GM15510 (cell line): ENCODE results near the gene DARS1.

Experiments used
- POLR2A ChIP-seq: IDR thresholded peaks from 3 replicates; pipeline ENCODE4 v1.6.1; 2011; ENCODE audit warnings: borderline replicate concordance; ENCODE audit not compliant: insufficient read length; ENCODE audit errors: extremely low read depth

DARS1 gene

DNA sequence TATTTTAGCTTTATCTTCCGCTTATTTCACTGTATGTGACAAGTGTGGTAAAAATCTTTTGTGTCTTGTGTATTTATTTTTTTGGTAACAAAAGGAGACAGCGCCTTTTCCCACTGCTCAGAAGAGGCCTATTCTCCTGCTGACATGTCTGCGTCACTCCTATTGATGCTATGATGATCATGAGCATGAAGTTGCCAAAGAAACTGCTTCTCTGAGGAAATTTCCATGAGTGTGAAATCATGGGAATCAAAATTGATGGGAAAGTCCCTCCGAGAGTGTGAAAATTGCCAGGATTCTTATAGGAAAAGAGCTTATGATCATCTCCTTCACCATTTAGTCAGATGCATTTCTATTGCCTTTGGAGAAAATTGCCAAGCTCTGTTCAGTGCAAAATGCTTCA lies 36.5 kb upstream of the DARS1 start:
- no peak for TF ChIP-seq POLR2A

DNA sequence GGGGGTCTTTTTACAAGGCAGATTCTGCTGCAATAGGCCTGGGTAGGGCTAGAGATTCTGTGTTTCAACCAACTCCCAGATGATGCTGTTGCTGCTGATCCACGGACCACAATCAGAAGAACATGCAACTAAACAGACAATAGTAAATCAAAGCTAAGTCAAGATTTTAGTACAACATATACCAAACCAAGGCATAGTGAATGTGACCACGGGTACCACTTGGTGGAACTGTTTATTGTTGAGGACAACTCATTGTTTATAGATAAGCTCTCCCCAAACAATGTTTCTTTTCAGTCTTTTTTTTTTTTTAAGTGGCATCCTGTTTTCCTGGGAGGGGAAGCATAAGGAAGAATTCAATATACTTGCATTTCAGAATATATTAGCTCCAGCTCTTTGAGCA lies 36.0 kb upstream of the DARS1 start:
- no peak for TF ChIP-seq POLR2A

DNA sequence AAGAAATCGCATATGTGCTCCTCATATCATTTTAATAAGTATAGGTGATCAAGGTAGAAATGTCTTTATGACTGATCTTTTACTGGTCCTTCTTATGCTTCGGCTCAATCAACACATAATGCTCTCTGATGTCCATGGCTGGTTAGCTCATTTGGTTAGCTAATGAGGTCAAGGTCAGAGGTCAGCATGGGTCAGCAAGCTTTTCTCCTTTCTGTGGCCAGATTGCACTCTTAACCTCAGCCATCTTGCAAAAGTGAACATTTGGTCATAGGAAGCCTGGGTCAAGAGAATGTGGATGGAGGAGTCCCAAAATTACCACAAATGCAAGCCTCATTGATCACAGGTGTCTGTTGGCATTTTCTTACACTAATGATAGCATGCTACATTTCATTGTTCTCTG lies 35.4 kb upstream of the DARS1 start:
- no peak for TF ChIP-seq POLR2A

DNA sequence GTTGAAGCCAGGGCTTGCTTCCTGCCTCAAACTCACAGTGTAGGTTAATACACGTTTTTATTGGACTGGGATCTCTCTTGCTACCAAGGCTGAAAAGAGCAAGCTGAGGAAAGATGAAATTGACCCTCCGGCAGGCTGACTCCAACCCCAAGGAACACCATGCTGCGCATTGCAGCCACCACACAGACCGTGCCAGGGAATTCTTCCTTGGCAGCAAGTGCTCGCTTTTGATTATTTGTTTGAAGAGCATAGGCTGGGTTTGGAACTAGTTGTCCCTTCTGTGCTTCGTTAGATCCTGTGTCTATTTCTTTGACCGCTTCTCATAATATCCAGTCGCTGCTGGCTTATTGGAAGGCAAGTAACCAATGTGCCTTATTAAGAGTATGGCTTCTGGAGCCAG lies 34.4 kb upstream of the DARS1 start:
- no peak for TF ChIP-seq POLR2A

DNA sequence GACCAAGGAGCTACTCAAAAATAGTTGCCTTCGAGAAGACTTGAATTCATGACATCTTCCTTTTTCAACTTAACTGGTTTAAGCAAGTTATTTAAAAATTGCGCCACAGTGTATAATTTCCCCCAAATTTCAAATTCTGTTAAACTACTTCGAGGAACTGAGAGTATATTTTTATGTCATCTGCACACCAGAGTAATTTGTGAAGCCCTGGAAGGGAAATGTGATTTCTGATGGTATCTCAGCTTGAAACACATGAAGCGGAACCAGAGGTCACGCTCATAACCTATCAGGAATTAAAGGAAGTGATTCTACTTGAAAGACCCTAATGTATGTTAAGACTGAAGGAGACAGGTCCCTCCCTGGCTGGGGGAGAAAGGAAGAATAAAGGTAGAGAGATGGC lies 33.9 kb upstream of the DARS1 start:
- no peak for TF ChIP-seq POLR2A

DNA sequence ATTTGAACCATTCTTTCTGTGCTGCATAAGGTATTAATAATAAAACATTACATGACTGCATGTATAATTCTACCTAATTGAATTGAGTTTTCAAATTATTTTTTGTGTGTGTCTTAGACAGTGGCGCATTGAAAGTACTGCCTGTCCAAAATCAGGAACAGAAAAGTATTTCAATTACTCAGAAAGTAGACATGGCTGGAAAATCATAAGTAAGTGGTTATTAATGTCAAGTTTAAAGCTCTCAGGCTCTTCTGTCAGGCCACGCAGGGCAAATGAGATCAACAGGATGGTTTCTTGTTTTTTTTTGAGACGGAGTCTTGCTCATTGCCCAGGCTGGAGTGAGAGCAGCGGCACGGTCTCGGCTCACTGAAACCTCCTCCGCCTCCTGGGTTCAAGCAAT lies 32.4 kb upstream of the DARS1 start:
- TF ChIP-seq POLR2A = no peak

DNA sequence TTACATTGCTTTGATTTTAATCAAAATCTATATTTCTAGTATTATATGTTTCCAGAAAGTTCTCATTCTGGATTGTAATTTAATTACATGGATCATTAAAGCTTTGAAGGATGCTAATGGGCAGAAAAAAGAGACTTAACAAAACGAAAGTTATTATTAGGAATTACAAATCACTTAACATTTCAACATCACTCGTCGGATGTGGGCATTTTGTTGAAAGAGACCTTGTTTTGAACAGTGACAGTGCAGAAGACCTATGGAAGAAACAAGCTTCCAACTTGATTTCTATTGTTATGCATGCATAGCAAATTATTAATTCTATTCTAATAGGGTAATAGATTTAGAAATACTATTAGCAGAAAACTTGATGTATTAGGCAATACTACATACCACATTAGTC lies 31.4 kb upstream of the DARS1 start:
- no peak for TF ChIP-seq POLR2A

DNA sequence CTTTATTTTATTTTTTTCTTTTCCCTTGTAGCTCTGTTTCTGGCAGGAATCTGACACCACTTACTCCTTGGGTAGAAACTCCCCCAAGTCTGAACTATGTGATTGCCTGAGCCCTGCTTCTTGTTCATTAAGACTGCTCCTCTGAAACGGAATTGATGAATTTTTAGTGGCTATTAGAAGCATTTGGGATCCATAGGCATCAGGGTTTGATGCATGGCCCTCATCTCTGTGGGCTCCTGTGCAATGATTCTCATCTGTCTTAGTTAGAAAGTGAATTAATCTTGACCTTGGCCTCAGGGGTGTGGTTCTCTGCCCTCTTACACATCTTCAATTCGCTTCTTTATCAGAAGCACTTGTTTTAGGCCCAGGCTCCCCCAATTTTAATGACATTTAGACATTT lies 31.0 kb upstream of the DARS1 start:
- no peak for TF ChIP-seq POLR2A

DNA sequence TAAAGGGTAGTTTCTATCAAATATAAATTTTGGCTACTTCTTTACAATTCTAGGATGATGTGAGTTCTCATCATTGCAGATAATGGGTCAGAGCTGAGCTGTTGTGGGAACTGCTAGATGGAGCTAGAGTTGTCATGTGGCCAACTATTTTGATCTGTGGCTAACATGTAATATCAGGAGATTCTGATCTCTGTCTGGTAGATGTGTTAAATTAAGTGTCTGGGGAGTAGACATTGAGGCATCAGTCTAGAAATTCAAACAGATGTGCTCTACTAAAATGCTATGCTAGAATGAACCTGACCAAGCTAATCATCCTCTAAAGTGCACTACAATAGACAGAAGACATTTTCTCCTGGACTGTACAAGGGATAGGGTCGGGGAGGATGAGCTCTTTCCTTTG lies 30.3 kb upstream of the DARS1 start:
- TF ChIP-seq POLR2A = no peak

DNA sequence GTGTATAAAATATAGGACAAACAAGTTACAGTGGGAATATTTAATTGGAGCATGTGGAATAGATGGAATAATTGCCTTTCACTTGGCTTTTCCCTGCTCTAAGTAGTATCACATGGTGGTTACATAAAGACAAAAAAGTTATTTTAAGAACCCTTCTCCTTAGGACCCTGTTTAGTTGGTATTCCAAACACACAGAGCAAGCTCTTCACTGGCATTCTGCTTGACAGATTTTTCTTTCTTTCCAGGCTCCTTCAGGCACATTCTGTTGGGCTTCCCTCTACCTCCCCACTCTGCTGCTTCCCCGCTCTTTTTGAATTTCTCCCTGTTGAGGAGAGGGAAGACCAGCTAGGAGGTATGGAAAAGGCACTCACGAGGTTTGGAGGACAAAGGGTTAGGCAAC lies 29.0 kb upstream of the DARS1 start:
- no peak for TF ChIP-seq POLR2A

DNA sequence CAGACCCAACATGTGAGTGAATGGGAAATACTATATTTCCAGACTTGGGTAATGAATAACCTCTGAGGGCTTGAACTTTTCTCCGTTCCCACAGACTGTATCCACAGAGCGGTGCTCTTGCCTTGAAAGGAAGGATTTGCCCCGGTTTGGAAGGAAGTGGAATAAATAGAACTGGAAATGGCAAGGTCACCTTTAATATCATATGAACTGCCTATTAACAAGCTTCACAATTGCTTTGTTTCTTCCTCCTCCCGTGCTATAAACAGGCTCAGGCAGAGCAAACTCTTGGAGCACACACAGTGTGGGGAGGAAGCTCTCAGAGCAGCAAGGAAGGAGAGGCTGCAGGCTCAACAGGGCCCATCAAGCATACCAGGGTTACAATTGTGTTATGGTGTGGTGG lies 28.5 kb upstream of the DARS1 start:
- TF ChIP-seq POLR2A = no peak

DNA sequence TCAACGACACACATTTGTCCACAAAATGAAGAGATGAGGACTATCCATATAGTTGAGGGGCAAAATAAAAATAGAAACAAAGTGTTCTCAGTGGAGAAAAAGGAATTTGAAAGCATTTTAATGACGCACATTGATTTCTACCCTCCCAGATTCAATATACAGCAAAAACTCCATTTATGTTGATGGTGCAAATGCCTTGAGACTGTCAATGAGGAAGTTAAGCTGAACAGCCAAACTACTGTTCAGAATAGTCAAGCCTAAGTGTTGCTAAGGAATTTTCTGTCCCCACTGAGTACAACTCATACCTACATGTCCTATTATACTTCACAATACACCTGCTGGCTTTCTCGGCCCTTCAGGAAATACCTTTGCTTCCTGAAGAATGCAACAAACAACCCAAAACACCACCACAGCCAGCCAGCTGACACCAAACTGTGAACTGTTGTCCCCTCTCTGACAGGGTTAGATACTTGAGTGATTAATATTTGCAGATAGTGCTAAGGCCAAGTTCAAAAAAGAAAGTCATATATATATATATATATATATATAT lies 27.8 kb upstream of the DARS1 start:
- TF ChIP-seq POLR2A = no peak

DNA sequence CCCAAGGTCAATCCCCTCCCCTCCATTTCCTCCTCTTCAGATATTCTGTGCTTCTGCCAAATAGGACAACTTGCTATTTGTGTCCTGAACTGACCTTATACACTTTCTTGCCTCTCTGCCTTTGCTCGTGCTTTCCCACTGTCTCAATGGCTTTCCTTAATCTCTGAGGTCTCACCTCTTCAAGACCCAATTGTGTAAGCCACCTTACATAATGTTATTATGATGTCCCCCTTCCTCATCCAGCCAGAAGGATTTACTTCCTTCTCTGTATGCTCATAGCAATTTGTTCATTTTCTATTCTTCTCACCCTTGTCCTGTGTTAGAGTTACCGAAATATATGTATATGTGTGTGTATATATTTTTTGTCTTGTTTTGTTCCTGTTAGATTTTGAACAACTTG lies 26.9 kb upstream of the DARS1 start:
- TF ChIP-seq POLR2A = no peak

DNA sequence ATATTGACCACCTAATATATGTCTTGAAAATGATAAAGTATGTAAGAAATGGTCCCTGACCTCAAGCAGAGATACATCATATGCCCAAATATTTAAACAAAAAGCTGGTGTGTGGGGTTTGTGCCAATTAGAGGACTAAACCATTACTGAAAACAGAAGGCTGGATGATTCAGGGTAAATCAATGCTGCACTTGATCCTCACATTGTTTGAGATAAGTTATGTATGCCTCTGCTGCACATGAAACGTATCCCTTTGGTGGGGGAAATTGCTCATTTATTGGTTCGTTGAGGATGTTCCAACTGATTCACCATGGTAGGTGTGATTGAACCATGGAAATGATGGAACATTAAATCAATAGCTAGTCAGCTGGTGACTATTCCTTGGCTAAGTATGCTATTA lies 24.7 kb upstream of the DARS1 start:
- TF ChIP-seq POLR2A = no peak

DNA sequence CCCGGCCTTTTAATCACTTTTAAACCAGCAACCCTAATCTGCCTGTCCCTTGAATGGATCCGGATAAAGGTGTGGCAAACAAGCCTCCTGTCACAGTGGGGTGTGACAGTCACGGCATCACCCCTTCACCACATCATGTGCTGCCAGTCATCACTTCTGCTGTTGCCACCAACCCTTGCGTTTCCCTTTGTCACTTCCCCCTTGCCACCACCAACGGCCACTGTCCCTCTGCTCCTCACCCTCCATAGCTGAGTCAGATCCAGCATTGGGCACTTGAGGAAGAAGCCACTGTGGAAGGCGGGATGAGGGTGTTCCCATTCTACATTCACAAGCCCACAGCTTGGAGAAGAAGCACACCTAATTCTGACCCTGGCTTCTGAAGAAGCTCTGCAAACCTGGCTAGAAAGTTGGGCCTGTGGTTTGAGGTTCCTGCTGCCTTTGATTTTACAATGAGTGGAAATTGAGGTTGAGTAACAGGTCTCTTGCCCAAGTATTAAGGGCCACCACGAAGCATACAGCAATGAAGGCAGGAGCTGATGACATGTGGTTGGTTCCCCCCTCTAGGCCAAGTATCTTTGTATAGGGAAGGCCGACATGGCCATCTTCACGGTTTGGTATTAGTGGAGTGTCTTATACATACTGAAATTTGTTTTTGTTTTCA lies 22.9 kb upstream of the DARS1 start:
- no peak for TF ChIP-seq POLR2A

DNA sequence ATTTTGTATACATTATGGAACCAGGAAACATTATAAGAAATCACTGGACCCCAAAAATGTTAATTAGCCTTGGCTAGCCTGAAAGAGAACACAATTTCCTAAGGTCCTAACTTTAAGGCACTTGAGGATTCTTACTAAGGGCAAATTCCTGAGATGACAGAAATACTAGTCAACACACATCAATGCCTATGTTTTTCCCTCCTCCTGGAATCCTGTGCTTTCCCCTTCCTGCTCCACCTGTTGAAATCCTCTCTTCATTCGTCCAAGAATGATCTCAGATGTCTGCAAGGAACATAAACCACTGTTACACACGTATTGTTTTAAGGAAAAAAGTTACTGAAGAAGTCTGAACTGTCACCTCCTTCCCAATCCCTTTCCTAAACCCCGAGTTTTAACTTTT lies 21.2 kb upstream of the DARS1 start:
- no peak for TF ChIP-seq POLR2A
